CD4-positive, alpha-beta T cell (primary cell): ENCODE results near the gene PER3. TPM values are rescaled to one million over a fixed set of nuclear protein-coding genes. Genes with fewer than 3 reads are reported as not detected.
A peak's percentile ranks its signal among the peaks of the same experiment; 100 is the strongest.

Source experiments
- ATAC-seq: fragments of 200-7000 bp; cut with Tn5 transposase; one replicate; pipeline ENCODE4 v1.10.0; 2022; ENCODE audit warnings: mild to moderate bottlenecking; ENCODE audit not compliant: poor library complexity
- CTCF ChIA-PET: fragments of 350-600 bp; sonication (Branson Sonifier 250); formaldehyde crosslinking; loops from one replicate; lab custom pipeline; 2021; ENCODE audit warnings: antibody characterized with exemption, inconsistent platforms; lab: Charles Lee
- POLR2A ChIA-PET: fragments of 350-600 bp; sonication (Branson Sonifier 250); formaldehyde crosslinking; loops from one replicate; lab custom pipeline; 2021; ENCODE audit warnings: antibody characterized with exemption, inconsistent platforms; lab: Charles Lee
- DNase-seq, 14 experiments: peaks; one replicate each; pipeline ENCODE4 v3.0.0-alpha.2; 2013 to 2020; ENCODE audit warnings: mixed read lengths in 2 of 14
- H3K27ac ChIP-seq, 2 donors: one replicate each; pipeline versions ENCODE4 v1.5.1 to v1.7.0; 2013; ENCODE audit warnings: low read length in 2 of 2, low read depth in 1 of 2, mild to moderate bottlenecking in 1 of 2
- H3K27me3 ChIP-seq, 2 experiments: 1 replicate in 1 of 2; 2 replicates in 1 of 2; pipeline versions ENCODE4 v1.6.1 to v1.7.0; 2013; ENCODE audit warnings: low read length in 2 of 2, control low read depth in 1 of 2, mild to moderate bottlenecking in 1 of 2, moderate library complexity in 1 of 2; ENCODE audit not compliant: insufficient read depth in 2 of 2, control insufficient read depth in 1 of 2
- H3K36me3 ChIP-seq: one replicate; pipeline ENCODE4 v1.6.1; 2013; ENCODE audit warnings: low read length, control low read depth; ENCODE audit not compliant: insufficient read depth
- H3K4me1 ChIP-seq: one replicate; pipeline ENCODE4 v1.6.1; 2013; ENCODE audit warnings: low read length, control low read depth; ENCODE audit not compliant: insufficient read depth
- H3K4me3 ChIP-seq: one replicate; pipeline ENCODE4 v1.5.1; 2013; ENCODE audit warnings: mild to moderate bottlenecking, low read length, moderate library complexity
- H3K9me3 ChIP-seq, 2 experiments: 1 replicate in 1 of 2; 2 replicates in 1 of 2; pipeline versions ENCODE4 v1.6.1 to v1.7.0; 2013; ENCODE audit warnings: low read length in 2 of 2, mild to moderate bottlenecking in 2 of 2, control low read depth in 1 of 2, moderate library complexity in 1 of 2; ENCODE audit not compliant: control insufficient read depth in 1 of 2, insufficient read depth in 1 of 2
- H3K27ac Mint-ChIP-seq: one replicate; pipeline ENCODE4 v1.8.0; 2020; ENCODE audit warnings: mixed read lengths
- H3K27me3 Mint-ChIP-seq: one replicate; pipeline ENCODE4 v1.8.0; 2021; ENCODE audit warnings: mixed read lengths
- H3K36me3 Mint-ChIP-seq: one replicate; pipeline ENCODE4 v1.8.0; 2021; ENCODE audit warnings: low read depth, mixed read lengths
- H3K4me1 Mint-ChIP-seq: one replicate; pipeline ENCODE4 v1.8.0; 2021; ENCODE audit warnings: low read depth, mixed read lengths
- H3K4me3 Mint-ChIP-seq: one replicate; pipeline ENCODE4 v1.8.0; 2020; ENCODE audit warnings: mild to moderate bottlenecking, mixed read lengths
- H3K9me3 Mint-ChIP-seq: one replicate; pipeline ENCODE4 v1.8.0; 2020; ENCODE audit warnings: mixed read lengths
- intact Hi-C, 2 experiments: fragments of 100-400 bp; cut with DNase I in 1 of 2; cut with micrococcal nuclease in 1 of 2; formaldehyde crosslinking; loops; one replicate each; pipeline versions ENCODE4 v1.15.1 to v1.9.0; 2023 to 2025; cut with DNase I, micrococcal nuclease
- total RNA-seq, 174 experiments: library from RNA in 2 of 174; stranded (reverse) in 2 of 174; gene quantifications; one replicate each; pipeline ENCODE4 v1.2.3 and lab custom pipeline; 2021 to 2026
- TF ChIP-seq, protein P1 (sequence below): fragments of 200-600 bp; IDR thresholded peaks from one replicate; pipeline ENCODE4 v1.8.0; 2022; ENCODE audit warnings: antibody characterized with exemption, mild to moderate bottlenecking

The PER3 gene
- total RNA-seq, 2 experiments from 2014 or later, result 10.1 to 11.4 TPM

- peaks cover 0 to 5% of the 10 kb centered on the region in 2 experiments for H3K9me3 ChIP-seq
- H3K9me3 Mint-ChIP-seq, result no peaks in the 10 kb centered on the region
- no peak overlapping the region for H3K4me3 ChIP-seq
- intact Hi-C loops, result loop anchor here in 1 of 2 experiments (2.0 to 10.0 kb wide), 4 partner anchors 77 to 1093 kb away; partner anchors contain the start of genes ENO1 and RERE
- H3K27me3 ChIP-seq, result no peaks in the 10 kb centered on the region
- H3K27ac Mint-ChIP-seq, result peak overlapping the region; percentile 43
- no peaks in the 10 kb centered on the region for H3K27me3 Mint-ChIP-seq
- TF ChIP-seq, protein P1, sequence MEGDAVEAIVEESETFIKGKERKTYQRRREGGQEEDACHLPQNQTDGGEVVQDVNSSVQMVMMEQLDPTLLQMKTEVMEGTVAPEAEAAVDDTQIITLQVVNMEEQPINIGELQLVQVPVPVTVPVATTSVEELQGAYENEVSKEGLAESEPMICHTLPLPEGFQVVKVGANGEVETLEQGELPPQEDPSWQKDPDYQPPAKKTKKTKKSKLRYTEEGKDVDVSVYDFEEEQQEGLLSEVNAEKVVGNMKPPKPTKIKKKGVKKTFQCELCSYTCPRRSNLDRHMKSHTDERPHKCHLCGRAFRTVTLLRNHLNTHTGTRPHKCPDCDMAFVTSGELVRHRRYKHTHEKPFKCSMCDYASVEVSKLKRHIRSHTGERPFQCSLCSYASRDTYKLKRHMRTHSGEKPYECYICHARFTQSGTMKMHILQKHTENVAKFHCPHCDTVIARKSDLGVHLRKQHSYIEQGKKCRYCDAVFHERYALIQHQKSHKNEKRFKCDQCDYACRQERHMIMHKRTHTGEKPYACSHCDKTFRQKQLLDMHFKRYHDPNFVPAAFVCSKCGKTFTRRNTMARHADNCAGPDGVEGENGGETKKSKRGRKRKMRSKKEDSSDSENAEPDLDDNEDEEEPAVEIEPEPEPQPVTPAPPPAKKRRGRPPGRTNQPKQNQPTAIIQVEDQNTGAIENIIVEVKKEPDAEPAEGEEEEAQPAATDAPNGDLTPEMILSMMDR, result no peak
- H3K36me3 ChIP-seq, result peaks cover 29% of the 10 kb centered on the region
- peaks cover 33% of the 10 kb centered on the region for H3K4me1 Mint-ChIP-seq
- H3K4me3 Mint-ChIP-seq, result peak overlapping the region; percentile 55
- DNase-seq (peak in 7 of 14 experiments; percentile 5 to 53 (median 34)), ATAC-seq (no peak)
- peaks cover 48% of the 10 kb centered on the region for H3K36me3 Mint-ChIP-seq
- H3K27ac ChIP-seq, result no peak overlapping the region
- CTCF ChIA-PET, result no interaction called here
- H3K4me1 ChIP-seq, result peaks cover 34% of the 10 kb centered on the region
- POLR2A ChIA-PET, result interaction anchor here (1.1 to 3.1 kb wide), 2 partner anchors 10 to 30 kb away, joined by 3 to 19 read pairs; partner anchors contain the start of gene VAMP3
These were observed 2.1 kb upstream of the PER3 start for GRCh38 chr1:7781923-7782495.

DNA sequence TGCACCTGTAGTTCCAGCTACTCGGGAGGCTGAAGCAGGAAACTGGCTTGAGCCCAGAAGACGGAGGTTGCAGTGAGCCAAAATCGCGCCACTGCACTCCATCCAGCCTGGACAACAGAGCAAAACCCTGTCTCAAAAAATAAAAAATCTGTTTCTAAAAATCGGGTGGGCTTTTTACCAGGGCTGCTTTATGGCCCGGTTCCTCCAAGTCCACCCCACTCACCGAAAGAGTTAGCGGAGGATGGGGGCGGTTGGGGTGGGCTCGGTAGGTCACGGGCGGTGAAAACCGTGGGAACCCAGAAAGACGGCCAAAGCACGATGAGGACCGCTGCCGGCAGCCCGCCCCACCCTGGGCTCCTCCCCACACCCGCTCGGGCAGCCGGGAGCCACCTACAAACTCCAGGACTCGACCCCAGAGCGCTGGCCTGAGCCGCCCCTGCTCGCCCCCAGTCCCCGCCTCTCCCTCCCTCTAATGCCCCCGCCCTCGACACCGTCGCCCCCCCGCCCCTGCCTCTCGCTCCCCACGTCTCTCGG is 846 bp upstream of the PER3 start:
- peaks cover 37% of the 10 kb centered on the region for H3K4me1 Mint-ChIP-seq
- Histone ChIP-seq H3K27ac (peak overlapping the region in 1 of 2 donors; percentile 73), H3K4me1 (peaks cover 34% of the 10 kb centered on the region), H3K27me3 (no peaks in the 10 kb centered on the region), H3K9me3 (peaks cover 0 to 5% of the 10 kb centered on the region in 2 experiments), H3K4me3 (peak overlapping the region; percentile 69), H3K36me3 (peaks cover 20% of the 10 kb centered on the region)
- ChIA-PET POLR2A (interaction anchor here (1.6 to 3.1 kb wide), 2 partner anchors 8 to 12 kb away, joined by 7 to 19 read pairs; partner anchors contain the start of gene VAMP3), CTCF (no interaction called here)
- TF ChIP-seq, protein P1, result no peak
- H3K36me3 Mint-ChIP-seq, result peaks cover 44% of the 10 kb centered on the region
- peak overlapping the region; percentile 55 for H3K4me3 Mint-ChIP-seq
- H3K27ac Mint-ChIP-seq, result peak overlapping the region; percentile 43
- H3K27me3 Mint-ChIP-seq, result no peaks in the 10 kb centered on the region
- ATAC-seq, result no peak
- no peaks in the 10 kb centered on the region for H3K9me3 Mint-ChIP-seq
- intact Hi-C loops, result loop anchor here in 1 of 2 experiments (1.0 to 10.0 kb wide), 5 partner anchors 12 to 1092 kb away; partner anchors contain the start of genes ENO1, RERE and VAMP3
- no peak for DNase-seq

GRCh38 chr1:7784492-7785071 is 491 bp downstream of the PER3 start:
- ATAC-seq, result no peak
- intact Hi-C loops, result loop anchor here in 1 of 2 experiments (10.0 kb wide), 3 partner anchors 170 to 1090 kb away; partner anchors contain the start of genes ENO1 and RERE
- H3K36me3 Mint-ChIP-seq, result peaks cover 47% of the 10 kb centered on the region
- H3K27ac Mint-ChIP-seq, result peak overlapping the region; percentile 78
- H3K27me3 Mint-ChIP-seq, result no peaks in the 10 kb centered on the region
- H3K9me3 Mint-ChIP-seq, result no peaks in the 10 kb centered on the region
- DNase-seq, result peak in 2 of 14 experiments; percentile 5 to 14
- H3K4me1 ChIP-seq, result peaks cover 34% of the 10 kb centered on the region
- H3K4me3 ChIP-seq, result peak overlapping the region; percentile 46
- TF ChIP-seq, protein P1, result no peak
- H3K4me1 Mint-ChIP-seq, result peaks cover 37% of the 10 kb centered on the region
- peak overlapping the region in 1 of 2 donors; percentile 30 for H3K27ac ChIP-seq
- ChIA-PET POLR2A (interaction anchor here (1.1 kb wide), 1 partner anchor 14 kb away, joined by 3 read pairs; the partner anchor contains the start of gene VAMP3), CTCF (no interaction called here)
- H3K4me3 Mint-ChIP-seq, result peak overlapping the region; percentile 78
- no peaks in the 10 kb centered on the region for H3K27me3 ChIP-seq
- H3K36me3 ChIP-seq, result peaks cover 18% of the 10 kb centered on the region
- H3K9me3 ChIP-seq, result peaks cover 0 to 5% of the 10 kb centered on the region in 2 experiments
